ENCODE measurements around the gene GALNT14.
"Not testable (repeated sequence)": the region's sequence is repeated elsewhere in the genome, so short reads cannot be mapped to it uniquely, and the experiment has no call there.

GALNT14 gene, protein sequence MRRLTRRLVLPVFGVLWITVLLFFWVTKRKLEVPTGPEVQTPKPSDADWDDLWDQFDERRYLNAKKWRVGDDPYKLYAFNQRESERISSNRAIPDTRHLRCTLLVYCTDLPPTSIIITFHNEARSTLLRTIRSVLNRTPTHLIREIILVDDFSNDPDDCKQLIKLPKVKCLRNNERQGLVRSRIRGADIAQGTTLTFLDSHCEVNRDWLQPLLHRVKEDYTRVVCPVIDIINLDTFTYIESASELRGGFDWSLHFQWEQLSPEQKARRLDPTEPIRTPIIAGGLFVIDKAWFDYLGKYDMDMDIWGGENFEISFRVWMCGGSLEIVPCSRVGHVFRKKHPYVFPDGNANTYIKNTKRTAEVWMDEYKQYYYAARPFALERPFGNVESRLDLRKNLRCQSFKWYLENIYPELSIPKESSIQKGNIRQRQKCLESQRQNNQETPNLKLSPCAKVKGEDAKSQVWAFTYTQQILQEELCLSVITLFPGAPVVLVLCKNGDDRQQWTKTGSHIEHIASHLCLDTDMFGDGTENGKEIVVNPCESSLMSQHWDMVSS

DNA sequence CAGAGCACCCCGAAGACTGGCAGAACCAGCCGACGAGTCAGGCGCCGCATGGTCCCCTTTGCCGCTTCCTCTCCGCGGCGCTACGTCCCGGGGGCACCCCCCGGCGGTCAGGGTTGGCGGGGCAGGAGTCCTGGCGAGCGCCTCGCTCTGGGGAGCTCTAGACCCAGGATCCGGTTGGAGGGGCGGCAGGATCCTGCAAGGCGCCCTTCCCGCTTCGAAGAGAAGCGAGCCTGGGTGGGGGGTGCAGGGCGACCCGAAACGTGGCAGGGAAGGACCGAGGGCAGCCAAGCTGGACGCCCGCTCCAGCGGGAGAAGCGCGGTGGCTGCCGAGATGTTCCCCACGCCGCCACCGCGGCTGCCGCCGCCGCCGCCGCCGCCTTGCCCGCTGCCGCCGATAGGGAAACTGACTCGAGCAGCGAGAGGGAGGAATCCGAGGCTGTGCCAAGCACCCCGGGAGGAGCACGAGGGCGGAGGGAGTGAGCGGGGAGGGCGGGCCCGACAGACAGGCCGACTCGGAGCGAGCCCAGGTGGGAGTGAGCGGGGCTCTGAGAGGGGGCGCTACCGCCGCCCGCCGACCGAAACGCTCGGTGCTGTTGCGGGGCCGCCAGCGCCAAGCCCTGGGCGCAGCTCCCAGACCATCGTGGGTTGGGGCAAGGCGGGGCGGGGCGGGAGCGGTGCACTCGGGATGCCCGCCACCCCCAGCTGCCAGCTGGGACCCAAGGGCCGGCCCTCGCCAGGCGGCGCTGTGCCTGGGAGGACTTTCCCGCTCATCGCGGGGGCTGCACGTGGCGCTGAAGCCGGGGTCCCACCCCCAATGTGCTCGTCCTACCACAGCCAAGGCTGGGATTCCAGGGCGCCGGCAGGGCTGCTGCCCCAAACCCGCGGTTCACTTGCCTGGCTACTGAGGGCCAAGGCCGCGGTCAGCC, at the start of gene GALNT14:
TSS of gene GALNT14 (minus strand) at position 404 of the 926 bp plus-strand sequence. CDS start at position 50, 354 bp downstream.
- H3K4me3 ChIP-seq (ENCODE audit: low read length): peak within 1 kb of the TSS; percentile 52
- DNase-seq (ENCODE audit: low read depth): peak; percentile 20
- TF ChIP-seq, protein P1, sequence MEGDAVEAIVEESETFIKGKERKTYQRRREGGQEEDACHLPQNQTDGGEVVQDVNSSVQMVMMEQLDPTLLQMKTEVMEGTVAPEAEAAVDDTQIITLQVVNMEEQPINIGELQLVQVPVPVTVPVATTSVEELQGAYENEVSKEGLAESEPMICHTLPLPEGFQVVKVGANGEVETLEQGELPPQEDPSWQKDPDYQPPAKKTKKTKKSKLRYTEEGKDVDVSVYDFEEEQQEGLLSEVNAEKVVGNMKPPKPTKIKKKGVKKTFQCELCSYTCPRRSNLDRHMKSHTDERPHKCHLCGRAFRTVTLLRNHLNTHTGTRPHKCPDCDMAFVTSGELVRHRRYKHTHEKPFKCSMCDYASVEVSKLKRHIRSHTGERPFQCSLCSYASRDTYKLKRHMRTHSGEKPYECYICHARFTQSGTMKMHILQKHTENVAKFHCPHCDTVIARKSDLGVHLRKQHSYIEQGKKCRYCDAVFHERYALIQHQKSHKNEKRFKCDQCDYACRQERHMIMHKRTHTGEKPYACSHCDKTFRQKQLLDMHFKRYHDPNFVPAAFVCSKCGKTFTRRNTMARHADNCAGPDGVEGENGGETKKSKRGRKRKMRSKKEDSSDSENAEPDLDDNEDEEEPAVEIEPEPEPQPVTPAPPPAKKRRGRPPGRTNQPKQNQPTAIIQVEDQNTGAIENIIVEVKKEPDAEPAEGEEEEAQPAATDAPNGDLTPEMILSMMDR (conservative IDR thresholded peaks at IDR 0.05; ENCODE audit: low read length): peak; percentile 39

DNA sequence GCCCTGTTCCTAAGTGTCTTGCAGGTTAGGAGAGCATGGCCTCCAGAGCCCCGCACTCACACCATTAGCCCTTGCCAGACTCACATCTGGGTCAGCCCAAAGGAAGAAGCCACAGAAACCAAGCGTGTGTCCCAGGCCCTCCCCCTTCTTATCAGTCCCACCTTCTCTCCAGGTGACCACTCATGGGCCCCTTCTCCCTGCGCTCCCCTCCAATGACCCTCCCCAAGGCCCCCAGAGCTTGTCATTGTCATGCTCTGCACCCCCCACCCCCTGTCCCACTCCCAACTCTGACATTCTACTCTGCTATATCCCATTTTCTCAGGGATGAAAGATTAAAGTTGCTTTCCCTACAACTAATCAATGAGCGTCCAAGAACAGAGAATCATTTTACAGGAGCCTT, 48.9 kb upstream of the GALNT14 start:
- DNase-seq (ENCODE audit: low read depth): no peak
- TF ChIP-seq, protein P1 (conservative IDR thresholded peaks at IDR 0.05; ENCODE audit: low read length): no peak
- no peak overlapping the region for H3K4me3 ChIP-seq (ENCODE audit: low read length)

DNA sequence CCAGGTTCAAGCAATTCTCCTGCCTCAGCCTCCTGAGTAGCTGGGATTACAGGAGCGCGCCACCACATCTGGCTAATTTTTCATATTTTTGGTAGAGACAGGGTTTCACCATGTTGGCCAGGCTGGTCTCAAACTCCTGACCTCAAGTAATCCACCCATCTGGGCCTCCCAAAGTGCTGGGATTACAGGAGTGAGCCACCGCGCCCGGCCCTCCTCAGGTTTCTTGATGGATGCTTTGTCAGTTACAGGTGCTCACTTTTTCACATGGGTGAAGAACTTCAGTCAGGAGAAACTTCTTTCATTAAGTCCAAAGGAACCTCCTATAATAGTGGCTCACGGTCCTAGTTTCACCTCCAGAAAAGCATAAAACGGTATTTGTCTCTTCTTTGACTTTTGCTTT, 45.7 kb upstream of the GALNT14 start:
- not testable (repeated sequence) for H3K4me3 ChIP-seq (ENCODE audit: low read length); DNase-seq (ENCODE audit: low read depth)

DNA sequence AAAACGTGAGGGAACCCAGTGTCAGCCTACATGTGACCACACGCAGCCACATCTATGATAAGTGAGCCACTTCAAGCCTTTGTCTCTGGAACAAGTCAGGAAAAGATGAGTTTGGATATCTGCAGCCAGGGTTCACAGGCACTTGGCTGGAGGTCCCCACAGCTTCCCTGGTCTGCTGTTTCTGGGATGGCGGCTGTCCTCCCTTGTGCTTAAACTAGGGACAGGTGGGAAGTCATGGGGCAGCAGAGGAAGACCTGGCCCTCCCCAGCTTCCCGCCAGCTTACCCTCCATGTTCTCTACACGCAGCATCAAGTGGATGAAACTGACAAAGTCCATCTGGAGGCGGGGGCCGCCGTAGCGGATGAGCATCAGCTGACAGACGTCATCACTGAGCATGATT, 38.5 kb upstream of the GALNT14 start:
- no peak for DNase-seq (ENCODE audit: low read depth)
- TF ChIP-seq, protein P1 (conservative IDR thresholded peaks at IDR 0.05; ENCODE audit: low read length): no peak
- no peak overlapping the region for H3K4me3 ChIP-seq (ENCODE audit: low read length)

DNA sequence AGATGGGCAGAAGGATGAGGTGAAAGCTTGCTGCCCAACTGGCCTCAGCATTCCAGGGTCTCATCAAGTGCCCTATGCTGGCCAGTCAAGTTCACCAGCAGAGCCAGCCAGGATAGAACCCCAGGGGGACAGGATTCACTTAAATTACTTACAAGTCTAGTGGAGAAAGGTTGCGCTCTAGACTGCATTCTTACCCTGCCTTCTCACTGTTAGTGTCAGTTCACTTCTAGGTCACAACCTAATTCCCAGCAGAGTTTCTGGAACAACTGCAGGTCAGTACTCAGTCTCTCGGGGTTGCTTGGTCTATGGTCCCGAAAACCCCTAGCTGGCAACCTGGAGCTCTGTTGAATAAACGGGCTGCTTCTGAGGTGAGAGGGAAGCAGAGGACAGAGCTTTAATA, 32.9 kb upstream of the GALNT14 start:
- no peak overlapping the region for H3K4me3 ChIP-seq (ENCODE audit: low read length)
- no peak for DNase-seq (ENCODE audit: low read depth)
- TF ChIP-seq, protein P1 (conservative IDR thresholded peaks at IDR 0.05; ENCODE audit: low read length): no peak

DNA sequence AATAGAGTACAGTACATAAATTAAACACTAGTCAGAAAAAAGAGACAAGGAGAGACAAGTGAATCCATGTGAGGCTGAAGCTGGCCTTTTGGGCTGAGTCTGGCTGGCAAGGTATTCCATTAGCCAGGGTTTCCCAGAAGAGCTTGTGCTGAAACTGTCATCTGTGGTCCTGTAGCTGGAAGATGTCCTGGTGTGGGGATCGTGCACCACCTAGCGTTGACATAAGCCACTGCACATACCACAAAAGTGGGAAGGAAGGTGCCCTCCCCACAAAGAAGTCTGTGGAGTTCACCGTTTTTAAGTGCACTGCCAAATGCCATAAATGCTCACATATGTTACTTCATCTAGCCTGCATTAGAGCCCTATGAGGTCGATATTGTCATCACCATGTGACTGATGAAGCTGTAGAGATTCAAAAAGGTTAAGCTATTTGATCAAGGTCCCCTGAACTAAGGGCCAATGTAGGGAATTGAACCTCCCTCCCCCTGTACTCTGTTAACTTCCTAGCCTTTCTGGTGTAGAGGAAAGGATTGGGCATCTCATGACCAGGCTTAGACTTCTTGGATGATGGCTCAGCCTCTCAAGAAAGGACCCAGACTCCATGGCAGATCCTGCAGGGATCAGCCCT, 31.9 kb upstream of the GALNT14 start:
- peak; percentile 66 for DNase-seq (ENCODE audit: low read depth)
- no peak overlapping the region for H3K4me3 ChIP-seq (ENCODE audit: low read length)
- TF ChIP-seq, protein P1 (conservative IDR thresholded peaks at IDR 0.05; ENCODE audit: low read length): peak; percentile 98

DNA sequence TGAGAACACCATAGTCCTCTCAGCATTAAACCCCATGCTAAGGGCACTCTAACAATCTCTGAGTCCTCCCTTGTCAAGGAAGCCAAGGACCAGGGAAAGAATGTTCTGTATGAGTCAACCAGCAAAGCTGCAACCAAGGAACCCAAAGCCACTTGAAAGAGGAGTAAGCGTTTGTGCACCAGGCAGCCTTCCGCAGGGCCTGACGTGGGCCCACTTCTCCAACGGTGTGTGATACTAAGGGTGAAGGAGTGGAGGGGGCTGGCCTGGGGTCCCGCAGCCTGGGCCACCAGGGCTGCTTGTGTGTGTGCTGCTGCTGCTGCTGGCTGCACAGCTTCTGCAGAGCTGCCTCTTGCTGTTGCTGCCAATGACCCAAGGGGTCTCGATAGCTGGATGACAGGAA, 30.1 kb upstream of the GALNT14 start:
- TF ChIP-seq, protein P1 (conservative IDR thresholded peaks at IDR 0.05; ENCODE audit: low read length): no peak
- peak; percentile 3 for DNase-seq (ENCODE audit: low read depth)

More for the DNA sequence above, 30.1 kb upstream of the GALNT14 start:
- no peak overlapping the region for H3K4me3 ChIP-seq (ENCODE audit: low read length)
